HG02852 (cell line): ENCODE measurements around the gene ZBTB11.
"Not testable (repeated sequence)": the region's sequence is repeated elsewhere in the genome, so short reads cannot be mapped to it uniquely, and the experiment has no call there.

Experiments used
- ATAC-seq: cut with Tn5 transposase; IDR thresholded peaks from one replicate; pipeline ENCODE4 v1.9.1; 2021; ENCODE audit warnings: mild to moderate bottlenecking, moderate library complexity; ENCODE audit not compliant: unreplicated experiment

The ZBTB11 gene

GRCh38 chr3:101691685-101692671 is 15.0 kb upstream of the ZBTB11 start:
- not testable (repeated sequence) for ATAC-seq

GRCh38 chr3:101690972-101691371 is 14.0 kb upstream of the ZBTB11 start:
- ATAC-seq, result no peak

GRCh38 chr3:101689286-101689685 is 12.4 kb upstream of the ZBTB11 start:
- no peak for ATAC-seq

GRCh38 chr3:101687142-101687931 is 10.4 kb upstream of the ZBTB11 start:
- no peak for ATAC-seq

- ATAC-seq, result peak; percentile 8
Measured at GRCh38 chr3:101685870-101686307, 9.0 kb upstream of the ZBTB11 start.

GRCh38 chr3:101685050-101685400 is 8.1 kb upstream of the ZBTB11 start:
- no peak for ATAC-seq

- no peak for ATAC-seq
Measured at GRCh38 chr3:101680466-101680865, 3.5 kb upstream of the ZBTB11 start.

GRCh38 chr3:101678837-101679236 is 1.9 kb upstream of the ZBTB11 start:
- not testable (repeated sequence) for ATAC-seq

GRCh38 chr3:101677436-101678286 is 729 bp upstream of the ZBTB11 start:
- ATAC-seq, result no peak

GRCh38 chr3:101676216-101676764 is 642 bp downstream of the ZBTB11 start:
- peak; percentile 83 for ATAC-seq

- no peak for ATAC-seq
Measured at GRCh38 chr3:101675709-101676215, 1.2 kb downstream of the ZBTB11 start.

GRCh38 chr3:101674518-101674917 is 2.4 kb downstream of the ZBTB11 start:
- ATAC-seq, result no peak

GRCh38 chr3:101673953-101674352 is 3.0 kb downstream of the ZBTB11 start:
- no peak for ATAC-seq

- ATAC-seq, result no peak
Measured at GRCh38 chr3:101671014-101671413, 5.9 kb downstream of the ZBTB11 start.

GRCh38 chr3:101667844-101668243 is 9.1 kb downstream of the ZBTB11 start:
- no peak for ATAC-seq

- ATAC-seq, result no peak
Measured at GRCh38 chr3:101667331-101667730, 9.6 kb downstream of the ZBTB11 start.

GRCh38 chr3:101665851-101666250 is 11.1 kb downstream of the ZBTB11 start:
- no peak for ATAC-seq

- ATAC-seq, result no peak
Measured at GRCh38 chr3:101665357-101665756, 11.6 kb downstream of the ZBTB11 start.

GRCh38 chr3:101660714-101661113 is 16.2 kb downstream of the ZBTB11 start:
- no peak for ATAC-seq

- no peak for ATAC-seq
Measured at GRCh38 chr3:101656651-101657050, 20.3 kb downstream of the ZBTB11 start.
